Activated CD8-positive, alpha-beta T cell treated with anti-CD3 and anti-CD28 coated beads for 36 hours (primary cell): ENCODE results near the gene FNBP1L. TPM values are rescaled to one million over a fixed set of nuclear protein-coding genes. Genes with fewer than 3 reads are reported as not detected.

Experiments used
- ATAC-seq: fragments of 200-7000 bp; cut with Tn5 transposase; one replicate; pipeline ENCODE4 v1.10.0; 2021; ENCODE audit warnings: mild to moderate bottlenecking, moderate library complexity
- CTCF ChIA-PET: fragments of 350-600 bp; sonication (Branson Sonifier 250); formaldehyde crosslinking; loops from one replicate; lab custom pipeline; 2021; ENCODE audit warnings: antibody characterized with exemption; lab: Charles Lee
- POLR2A ChIA-PET: fragments of 350-600 bp; sonication (Branson Sonifier 250); formaldehyde crosslinking; loops from one replicate; lab custom pipeline; 2021; ENCODE audit warnings: antibody characterized with exemption; lab: Charles Lee
- DNase-seq: peaks from one replicate; pipeline ENCODE4 v3.0.0-alpha.2; 2020
- H3K27ac Mint-ChIP-seq: one replicate; pipeline ENCODE4 v1.8.0; 2021; ENCODE audit warnings: mild to moderate bottlenecking, mixed read lengths
- H3K27me3 Mint-ChIP-seq: one replicate; pipeline ENCODE4 v1.8.0; 2021; ENCODE audit warnings: mixed read lengths
- H3K36me3 Mint-ChIP-seq: one replicate; pipeline ENCODE4 v1.8.0; 2021; ENCODE audit warnings: low read depth, mixed read lengths
- H3K4me1 Mint-ChIP-seq: one replicate; pipeline ENCODE4 v1.8.0; 2021; ENCODE audit warnings: low read depth, mixed read lengths
- H3K4me3 Mint-ChIP-seq: one replicate; pipeline ENCODE4 v1.8.0; 2021; ENCODE audit warnings: mild to moderate bottlenecking, moderate library complexity, mixed read lengths
- H3K9me3 Mint-ChIP-seq: one replicate; pipeline ENCODE4 v1.8.0; 2021; ENCODE audit warnings: mixed read lengths
- intact Hi-C: fragments of 100-400 bp; cut with micrococcal nuclease; formaldehyde crosslinking; loops from one replicate; pipeline ENCODE4 v1.10.0; 2022
- total RNA-seq, 2 experiments: library from RNA; stranded (reverse); gene quantifications; one replicate each; pipeline ENCODE4 v1.2.3, GENCODE V29; 2021
- TF ChIP-seq, protein P1 (sequence below): fragments of 200-600 bp; IDR thresholded peaks from one replicate; pipeline ENCODE4 v1.8.0; 2022; ENCODE audit warnings: antibody characterized with exemption, mild to moderate bottlenecking

The FNBP1L gene
- total RNA-seq, 2 experiments from 2014 or later = 0.20 to 0.25 TPM

GRCh38 chr1:93576346-93576745 lies 128.4 kb downstream of the FNBP1L start:
- ChIA-PET CTCF (no interaction called here), POLR2A (no interaction called here)
- H3K27ac Mint-ChIP-seq = no peak overlapping the region
- no peak overlapping the region for H3K4me3 Mint-ChIP-seq
- DNase-seq = no peak
- no peak for ATAC-seq
- TF ChIP-seq, protein P1, sequence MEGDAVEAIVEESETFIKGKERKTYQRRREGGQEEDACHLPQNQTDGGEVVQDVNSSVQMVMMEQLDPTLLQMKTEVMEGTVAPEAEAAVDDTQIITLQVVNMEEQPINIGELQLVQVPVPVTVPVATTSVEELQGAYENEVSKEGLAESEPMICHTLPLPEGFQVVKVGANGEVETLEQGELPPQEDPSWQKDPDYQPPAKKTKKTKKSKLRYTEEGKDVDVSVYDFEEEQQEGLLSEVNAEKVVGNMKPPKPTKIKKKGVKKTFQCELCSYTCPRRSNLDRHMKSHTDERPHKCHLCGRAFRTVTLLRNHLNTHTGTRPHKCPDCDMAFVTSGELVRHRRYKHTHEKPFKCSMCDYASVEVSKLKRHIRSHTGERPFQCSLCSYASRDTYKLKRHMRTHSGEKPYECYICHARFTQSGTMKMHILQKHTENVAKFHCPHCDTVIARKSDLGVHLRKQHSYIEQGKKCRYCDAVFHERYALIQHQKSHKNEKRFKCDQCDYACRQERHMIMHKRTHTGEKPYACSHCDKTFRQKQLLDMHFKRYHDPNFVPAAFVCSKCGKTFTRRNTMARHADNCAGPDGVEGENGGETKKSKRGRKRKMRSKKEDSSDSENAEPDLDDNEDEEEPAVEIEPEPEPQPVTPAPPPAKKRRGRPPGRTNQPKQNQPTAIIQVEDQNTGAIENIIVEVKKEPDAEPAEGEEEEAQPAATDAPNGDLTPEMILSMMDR = no peak
- intact Hi-C loops = no loop called here
- no peaks in the 10 kb centered on the region for H3K27me3 Mint-ChIP-seq
- H3K36me3 Mint-ChIP-seq = no peaks in the 10 kb centered on the region
- no peaks in the 10 kb centered on the region for H3K4me1 Mint-ChIP-seq
- H3K9me3 Mint-ChIP-seq = no peaks in the 10 kb centered on the region

- ATAC-seq (no peak), DNase-seq (no peak)
- intact Hi-C loops = no loop called here
- Mint-ChIP-seq H3K4me3 (no peak overlapping the region), H3K9me3 (no peaks in the 10 kb centered on the region), H3K27me3 (no peaks in the 10 kb centered on the region), H3K4me1 (no peaks in the 10 kb centered on the region), H3K36me3 (no peaks in the 10 kb centered on the region), H3K27ac (no peak overlapping the region)
- ChIA-PET POLR2A (interaction anchor here (0.5 to 0.6 kb wide), 2 partner anchors 225 to 468 kb away, joined by 3 read pairs; no protein-coding TSS in a partner anchor), CTCF (no interaction called here)
- TF ChIP-seq, protein P1 = no peak
These were observed 128.8 kb downstream of the FNBP1L start for GRCh38 chr1:93576746-93577145.

- Mint-ChIP-seq H3K4me3 (no peak overlapping the region), H3K27me3 (no peaks in the 10 kb centered on the region), H3K9me3 (no peaks in the 10 kb centered on the region), H3K4me1 (no peaks in the 10 kb centered on the region), H3K27ac (no peak overlapping the region), H3K36me3 (no peaks in the 10 kb centered on the region)
- ChIA-PET POLR2A (interaction anchor here (0.5 to 0.6 kb wide), 2 partner anchors 224 to 467 kb away, joined by 3 read pairs; no protein-coding TSS in a partner anchor), CTCF (no interaction called here)
- TF ChIP-seq, protein P1 = no peak
- ATAC-seq (no peak), DNase-seq (no peak)
- intact Hi-C loops = no loop called here
These were observed 129.9 kb downstream of the FNBP1L start for GRCh38 chr1:93577536-93578432.

- DNase-seq (no peak), ATAC-seq (no peak)
- Mint-ChIP-seq H3K27me3 (no peaks in the 10 kb centered on the region), H3K4me1 (no peaks in the 10 kb centered on the region), H3K4me3 (no peak overlapping the region), H3K27ac (no peak overlapping the region), H3K9me3 (no peaks in the 10 kb centered on the region), H3K36me3 (no peaks in the 10 kb centered on the region)
- ChIA-PET CTCF (no interaction called here), POLR2A (interaction anchor here (0.6 kb wide), 1 partner anchor 276 kb away, joined by 3 read pairs; no protein-coding TSS in a partner anchor)
- intact Hi-C loops = no loop called here
- TF ChIP-seq, protein P1 = no peak
These were observed 130.5 kb downstream of the FNBP1L start for GRCh38 chr1:93578433-93578830.
